HepG2 (cell line): ENCODE data around the gene UNC93A. TPM values are rescaled to one million over a fixed set of nuclear protein-coding genes. Genes with fewer than 3 reads are reported as not detected.

ENCODE experiments used
- ELF1 ChIP-seq: sonication (generic); formaldehyde crosslinking; IDR thresholded peaks from 2 replicates; pipeline ENCODE4 v1.4.0; 2020; ENCODE audit warnings: missing genetic modification reagents
- FOXC1 ChIP-seq: sonication (generic); formaldehyde crosslinking; IDR thresholded peaks from 2 replicates; pipeline ENCODE4 v1.8.0; 2022; ENCODE audit warnings: mild to moderate bottlenecking, missing genetic modification reagents, borderline replicate concordance
- MED8 ChIP-seq: sonication (generic); formaldehyde crosslinking; IDR thresholded peaks from 2 replicates; pipeline ENCODE4 v1.8.1; 2023; ENCODE audit warnings: mild to moderate bottlenecking, missing genetic modification reagents; ENCODE audit not compliant: insufficient replicate concordance
- NR2F6 ChIP-seq, 2 experiments: IDR thresholded peaks; 2 replicates each; pipeline ENCODE4 v1.6.1; 2016; ENCODE audit warnings: antibody characterized with exemption in 1 of 2, mild to moderate bottlenecking in 1 of 2
- POLR2G ChIP-seq: fragments of 200-400 bp; formaldehyde crosslinking; IDR thresholded peaks from 2 replicates; pipeline ENCODE4 v1.6.1; 2018; ENCODE audit warnings: mild to moderate bottlenecking, low read depth, low read length, moderate library complexity
- SNAPC4 ChIP-seq: sonication (generic); formaldehyde crosslinking; IDR thresholded peaks from 2 replicates; pipeline ENCODE4 v1.4.0; 2020; ENCODE audit warnings: mild to moderate bottlenecking, missing genetic modification reagents
- SP140L ChIP-seq: sonication (generic); formaldehyde crosslinking; IDR thresholded peaks from 2 replicates; pipeline ENCODE4 v1.4.0; 2020; ENCODE audit warnings: missing genetic modification reagents, borderline replicate concordance
- YEATS4 ChIP-seq: sonication (generic); formaldehyde crosslinking; IDR thresholded peaks from 2 replicates; pipeline ENCODE4 v1.4.0; 2020; ENCODE audit warnings: missing genetic modification reagents, borderline replicate concordance
- ZNF143 ChIP-seq: sonication (generic); formaldehyde crosslinking; IDR thresholded peaks from 2 replicates; pipeline ENCODE4 v1.4.0; 2020; ENCODE audit warnings: missing genetic modification reagents
- ZNF710 ChIP-seq: sonication (generic); formaldehyde crosslinking; IDR thresholded peaks from 2 replicates; pipeline ENCODE4 v1.5.0; 2020; ENCODE audit warnings: mild to moderate bottlenecking, missing genetic modification reagents, borderline replicate concordance
- ZNF746 ChIP-seq: sonication (generic); formaldehyde crosslinking; IDR thresholded peaks from 2 replicates; pipeline ENCODE4 v1.8.0; 2022; ENCODE audit warnings: mild to moderate bottlenecking, missing genetic modification reagents
- ZNF782 ChIP-seq: sonication (generic); formaldehyde crosslinking; IDR thresholded peaks from 2 replicates; pipeline ENCODE4 v1.4.0; 2020; ENCODE audit warnings: missing genetic modification reagents, mild to moderate bottlenecking, borderline replicate concordance
- ZNF788 ChIP-seq: sonication (generic); formaldehyde crosslinking; IDR thresholded peaks from 2 replicates; pipeline ENCODE4 v1.5.0; 2020; ENCODE audit warnings: mild to moderate bottlenecking, missing genetic modification reagents, borderline replicate concordance
- polyA plus RNA-seq, 8 experiments: library from polyadenylated mRNA; depleted of rRNA in 3 of 8; stranded (reverse) in 7 of 8; unstranded in 1 of 8; fragments of >200 nt; fragmentation: Illumina TruSeq in 4 of 8; extraction: Trizol in 4 of 8; gene quantifications; 2 replicates each; pipeline versions ENCODE4 v1.2.1 to v1.2.3, GENCODE V29; 2011 to 2016; ENCODE audit warnings: low read depth in 4 of 8, missing spikeins in 1 of 8, mixed read lengths in 1 of 8; ENCODE audit not compliant: insufficient read depth in 1 of 8
- total RNA-seq, 5 experiments: library from RNA; depleted of rRNA; stranded (reverse); fragments of >200 nt; fragmentation: Illumina TruSeq; extraction: Trizol; gene quantifications; 2 replicates each; pipeline ENCODE4 v1.2.3, GENCODE V29; 2016; ENCODE audit warnings: low read depth in 1 of 5

The UNC93A gene
- total and polyA plus RNA-seq, 2 of the 13 experiments (the other 11 are each of a cell fraction or from before 2014, with no cell fraction given): 11.0 to 42.7 TPM

- TF ChIP-seq POLR2G: no peak
- TF ChIP-seq YEATS4: peak; percentile 55; the same call in 1 of the 2 replicates
- TF ChIP-seq ZNF746: peak; percentile 90
- peak; percentile 82; the same call in 1 of the 2 replicates for TF ChIP-seq SNAPC4
- TF ChIP-seq ZNF710 (CRISPR knock-in tag): peak; percentile 97
- no peak for TF ChIP-seq ZNF782
- no peak for TF ChIP-seq FOXC1 (CRISPR knock-in tag)
- TF ChIP-seq MED8: peak; percentile 97
- peak; percentile 97 for TF ChIP-seq SP140L (CRISPR knock-in tag)
- TF ChIP-seq ZNF143 (CRISPR knock-in tag): 0 out of 2 replicates have a peak, but pooled peaks have one; percentile 34
- TF ChIP-seq ELF1 (CRISPR knock-in tag): peak; percentile 42
- TF ChIP-seq ZNF788 (CRISPR knock-in tag): peak; percentile 88; the same call in 1 of the 2 replicates
- TF ChIP-seq NR2F6 (IDR thresholded peaks at IDR 0.05): peak; percentile 100
- TF ChIP-seq NR2F6 (CRISPR knock-in tag; IDR thresholded peaks at IDR 0.05): peak; percentile 100
Measured at GRCh38 chr6:167341665-167342655, 50.8 kb downstream of the UNC93A start (continued).
